Hypothalamus (tissue), 51 donors: Measurements from ENCODE around the gene SBK3.
A peak's percentile ranks its signal among the peaks of the same experiment; 100 is the strongest.
"Not testable (repeated sequence)": the region's sequence is repeated elsewhere in the genome, so short reads cannot be mapped to it uniquely, and the experiment has no call there.

Experiments
- DNase-seq, 51 donors: peaks; one replicate each; lab custom pipeline; 2025; lab: John Stamatoyannopoulos, UW

Gene SBK3

DNA sequence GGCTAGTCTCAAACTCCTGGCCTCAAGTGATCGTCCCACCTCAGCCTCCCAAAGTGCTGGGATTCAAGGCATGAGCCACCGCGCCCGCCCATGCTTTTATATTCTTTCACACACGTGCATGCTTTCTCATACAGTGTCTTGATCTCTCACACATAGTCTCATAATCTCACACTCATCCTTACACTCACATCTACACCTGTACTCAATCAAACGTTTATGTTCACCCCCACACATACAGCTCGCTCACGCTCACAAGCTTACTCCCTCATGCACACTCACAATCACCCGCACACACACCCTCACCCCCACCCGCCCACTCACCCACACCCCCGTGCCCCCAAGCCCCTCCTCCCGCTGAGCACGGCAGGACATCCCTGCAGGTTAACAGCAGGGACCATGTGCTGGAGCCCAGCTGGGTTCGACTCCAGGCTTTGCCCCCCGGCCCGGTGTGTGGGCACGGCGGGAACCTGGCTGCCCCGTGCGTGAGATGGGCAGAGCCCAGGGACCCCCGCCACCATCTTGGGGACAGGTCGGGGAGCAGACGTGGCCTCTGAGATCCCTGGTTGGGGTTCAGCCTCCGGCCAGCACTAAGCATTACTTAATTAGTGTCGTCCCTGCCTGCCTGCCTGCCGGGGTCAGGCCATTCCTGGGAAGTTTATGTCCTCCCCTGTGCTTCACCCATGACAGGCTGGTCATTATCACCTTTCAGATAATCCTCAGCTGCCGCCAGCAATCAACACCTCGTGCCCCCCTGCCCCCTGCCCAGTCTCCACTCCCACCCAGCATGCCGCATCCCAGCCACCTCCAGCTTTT, 19.8 kb downstream of the SBK3 start:
- DNase-seq: no peak

DNA sequence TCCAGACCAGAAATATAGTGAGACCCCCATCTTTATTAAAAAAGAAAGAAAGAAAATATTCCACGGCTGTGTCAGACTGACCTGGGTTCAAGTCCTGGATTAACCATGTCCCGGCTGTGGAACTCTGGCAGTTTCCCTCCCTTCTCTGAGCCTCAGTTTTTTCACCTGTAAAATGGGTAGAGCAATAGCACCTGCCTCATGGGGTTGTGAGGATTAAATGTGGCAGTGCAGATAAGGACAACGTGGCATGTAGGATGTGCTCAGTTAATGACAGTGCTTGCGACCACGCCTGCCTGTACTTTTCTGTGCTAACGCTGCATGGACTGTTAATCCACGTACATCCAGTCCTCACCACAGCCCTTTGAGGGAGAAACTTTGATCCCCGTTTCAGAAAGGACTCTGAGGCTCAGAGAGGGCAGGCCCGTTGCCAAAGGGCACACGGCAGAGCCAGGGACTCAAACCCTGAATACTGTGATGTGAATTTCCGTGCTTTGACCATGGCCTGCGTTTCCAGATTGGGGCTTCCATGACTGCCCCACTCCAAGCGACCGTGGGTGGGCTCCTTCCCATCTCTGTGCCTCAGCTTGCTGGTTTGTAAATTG, 24.6 kb downstream of the SBK3 start:
- DNase-seq: no peak

DNA sequence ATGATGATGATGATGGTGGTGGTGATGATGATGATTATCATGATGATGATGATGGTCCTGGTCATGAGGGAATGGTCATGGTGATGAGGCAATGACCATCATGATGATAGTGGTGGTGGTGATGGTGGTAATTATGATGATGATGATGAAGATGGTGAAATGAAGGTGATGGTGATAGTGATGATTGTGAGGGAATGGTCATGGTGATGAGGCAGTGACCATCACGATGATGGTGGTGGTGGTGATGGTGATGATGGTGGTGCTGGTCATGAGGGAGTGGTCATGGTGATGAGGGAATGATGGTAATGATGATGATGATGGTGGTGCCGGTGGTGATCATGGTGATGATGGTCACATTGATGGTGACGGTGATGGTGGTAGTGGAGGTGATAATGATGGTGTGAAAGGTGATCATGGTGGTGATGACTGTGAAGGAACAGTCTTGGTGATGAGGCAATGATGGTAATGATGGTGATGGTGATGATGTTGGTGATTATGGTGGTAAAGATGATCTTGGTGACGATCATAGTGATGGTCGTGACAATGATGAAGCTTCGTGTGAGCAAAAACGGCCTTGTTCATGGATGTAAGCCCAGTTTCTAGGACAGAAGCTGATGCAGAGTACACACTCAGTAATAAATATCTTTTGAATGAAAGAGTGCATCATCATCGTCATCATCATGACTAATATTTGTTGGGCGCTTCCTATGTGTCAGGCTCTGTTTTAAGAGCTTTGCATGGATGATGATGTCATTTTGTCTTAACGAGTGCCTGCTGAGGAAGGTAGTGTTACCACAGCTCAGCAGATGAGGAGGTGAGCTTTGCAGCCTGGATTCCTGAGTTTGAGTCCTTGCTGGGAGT, 25.7 kb downstream of the SBK3 start:
- DNase-seq: no peak

DNA sequence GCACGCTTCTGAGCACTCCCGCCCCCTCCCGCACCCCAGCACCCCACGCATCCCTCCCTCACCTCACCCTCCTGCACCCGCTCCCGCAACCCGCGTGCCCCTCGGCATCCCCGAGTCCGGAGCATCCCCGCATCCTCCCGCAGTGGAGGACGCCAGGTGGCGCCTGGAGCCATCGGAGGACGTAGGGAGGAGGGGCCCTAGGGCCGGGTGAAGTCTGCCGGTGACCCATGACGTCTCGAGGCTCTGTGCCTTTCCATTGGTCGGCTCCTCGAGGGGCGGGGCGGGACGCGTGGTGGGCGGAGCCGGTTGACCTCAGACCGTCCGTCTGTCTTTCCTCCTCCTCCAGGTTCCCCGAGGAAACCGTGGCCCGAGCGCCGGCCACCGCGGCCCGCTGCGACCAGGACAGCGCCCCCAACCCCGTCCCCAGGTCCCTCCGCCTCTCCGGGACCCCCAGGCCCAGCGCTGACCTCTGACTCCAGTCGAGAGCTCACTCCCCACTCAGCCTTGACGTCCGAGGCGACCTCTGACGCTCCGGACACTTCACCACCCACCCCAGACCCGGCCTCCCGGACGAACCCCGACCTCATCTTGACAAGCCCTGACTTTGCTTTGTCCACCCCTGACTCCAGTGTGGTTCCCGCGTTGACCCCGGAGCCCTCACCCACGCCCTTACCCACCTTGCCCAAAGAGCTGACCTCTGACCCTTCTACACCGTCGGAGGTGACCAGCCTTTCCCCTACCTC, 28.3 kb downstream of the SBK3 start:
- peak; percentile 20 to 97 (median 89) for DNase-seq

DNA sequence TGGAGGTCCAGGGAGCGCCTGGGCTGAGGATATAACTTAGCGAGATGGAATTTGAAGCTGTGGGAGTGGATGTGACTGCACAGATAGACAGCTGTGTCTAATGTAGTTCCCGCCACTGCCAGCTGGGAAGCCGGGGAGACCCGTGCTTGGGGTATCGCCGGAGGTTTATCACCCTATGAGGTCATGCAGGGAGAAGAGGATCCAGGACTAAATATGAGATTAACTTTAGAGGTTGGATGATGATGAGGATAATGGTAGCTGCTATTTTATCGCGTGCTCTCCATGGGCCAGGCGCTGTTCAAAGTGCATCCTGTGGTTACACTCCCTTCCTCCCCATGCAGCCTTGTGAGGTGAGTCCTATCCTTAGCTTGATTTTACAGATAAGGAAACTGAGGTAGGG, 37.2 kb downstream of the SBK3 start:
- DNase-seq: no peak

DNA sequence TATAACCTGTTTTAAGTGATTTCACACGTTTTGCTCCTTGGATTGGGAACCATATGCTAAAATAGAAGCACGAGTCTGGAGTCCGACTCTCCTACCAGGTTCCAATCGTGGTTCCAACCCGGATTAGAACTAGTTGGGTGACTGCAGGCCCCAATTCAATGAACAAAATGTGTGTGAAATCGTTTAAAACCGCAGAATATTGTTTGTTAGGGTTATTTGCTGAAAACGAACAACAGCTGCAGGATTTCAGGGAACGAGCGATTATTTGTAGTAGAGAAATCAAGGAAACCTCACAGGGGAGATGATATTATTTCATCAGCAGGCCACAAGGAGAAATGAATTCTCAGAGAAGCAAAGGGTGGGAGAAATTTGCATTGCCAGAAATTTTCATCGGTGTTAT, 40.4 kb downstream of the SBK3 start:
- no peak for DNase-seq

DNA sequence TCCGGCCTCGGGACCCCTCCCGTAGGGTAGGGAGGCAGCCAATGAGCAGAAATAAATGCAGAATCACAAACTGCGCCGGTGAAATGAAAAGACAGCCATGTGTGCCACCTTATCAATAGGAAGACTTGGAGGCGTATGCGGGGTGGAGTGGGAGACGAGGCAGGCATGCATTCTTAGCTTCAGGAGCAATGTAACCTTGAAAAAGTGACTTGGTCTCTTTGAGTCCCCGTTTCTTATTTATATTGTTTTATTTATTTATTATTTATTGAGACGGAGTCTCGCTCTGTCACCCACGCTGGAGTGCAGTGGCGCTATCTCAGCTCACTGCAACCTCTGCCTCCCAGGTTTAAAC, 41.1 kb downstream of the SBK3 start:
- no peak for DNase-seq

DNA sequence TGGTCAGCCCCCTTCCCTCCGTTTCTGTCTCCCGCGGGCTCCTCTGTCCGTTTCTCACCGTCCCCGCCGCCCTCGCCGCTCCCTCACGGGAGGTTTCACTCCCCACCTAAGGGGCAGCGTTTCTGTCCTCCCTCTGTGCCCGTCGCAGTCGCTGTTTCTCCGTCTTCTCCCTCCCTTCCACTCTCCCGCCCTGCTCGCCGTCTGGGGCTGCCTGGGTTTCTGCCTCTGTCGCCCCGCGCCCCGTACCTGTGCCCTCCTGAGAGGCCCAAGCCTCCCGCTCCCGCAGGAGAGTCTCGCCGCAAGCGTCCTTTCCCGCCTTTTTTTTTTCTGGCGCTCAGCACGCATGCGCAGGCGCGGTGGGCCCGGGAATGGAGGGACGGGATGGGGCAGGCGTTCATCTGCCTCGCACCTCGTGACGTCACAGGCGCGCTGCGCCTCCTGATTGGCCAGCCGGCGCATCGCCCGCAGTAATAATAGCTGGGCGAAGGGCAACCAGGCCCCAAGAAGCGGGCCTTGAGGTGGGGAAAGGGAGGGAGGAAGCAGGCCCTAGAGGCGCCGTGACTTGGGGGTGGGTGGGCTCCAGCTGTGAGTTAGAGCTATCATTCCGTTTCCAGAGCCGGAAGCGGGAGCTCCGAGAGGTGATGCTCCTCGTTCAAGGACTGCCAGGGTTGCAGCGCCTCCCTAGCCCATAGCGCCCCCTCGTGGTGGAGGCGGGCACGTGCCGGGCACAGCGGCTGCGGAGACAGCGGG, 41.7 kb downstream of the SBK3 start:
- peak; percentile 77 to 99 (median 92) for DNase-seq

DNA sequence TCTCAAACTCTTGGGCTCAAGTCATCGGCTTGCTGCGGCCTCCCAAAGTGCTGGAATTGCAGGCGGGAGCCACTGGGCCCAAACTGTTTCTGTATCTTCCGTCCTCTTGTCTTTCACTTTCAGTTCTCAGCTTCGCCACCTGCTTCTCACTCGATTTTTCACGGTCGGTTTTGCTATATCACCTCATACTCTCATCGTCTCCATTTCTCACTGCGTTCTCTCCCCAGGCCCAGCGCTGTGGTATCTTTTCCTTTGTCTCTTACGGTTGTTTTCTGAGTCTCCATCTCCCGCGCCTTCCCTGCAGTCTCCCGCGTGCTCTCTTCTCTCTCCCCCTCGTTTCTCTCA, 42.2 kb downstream of the SBK3 start:
- DNase-seq: no peak

DNA sequence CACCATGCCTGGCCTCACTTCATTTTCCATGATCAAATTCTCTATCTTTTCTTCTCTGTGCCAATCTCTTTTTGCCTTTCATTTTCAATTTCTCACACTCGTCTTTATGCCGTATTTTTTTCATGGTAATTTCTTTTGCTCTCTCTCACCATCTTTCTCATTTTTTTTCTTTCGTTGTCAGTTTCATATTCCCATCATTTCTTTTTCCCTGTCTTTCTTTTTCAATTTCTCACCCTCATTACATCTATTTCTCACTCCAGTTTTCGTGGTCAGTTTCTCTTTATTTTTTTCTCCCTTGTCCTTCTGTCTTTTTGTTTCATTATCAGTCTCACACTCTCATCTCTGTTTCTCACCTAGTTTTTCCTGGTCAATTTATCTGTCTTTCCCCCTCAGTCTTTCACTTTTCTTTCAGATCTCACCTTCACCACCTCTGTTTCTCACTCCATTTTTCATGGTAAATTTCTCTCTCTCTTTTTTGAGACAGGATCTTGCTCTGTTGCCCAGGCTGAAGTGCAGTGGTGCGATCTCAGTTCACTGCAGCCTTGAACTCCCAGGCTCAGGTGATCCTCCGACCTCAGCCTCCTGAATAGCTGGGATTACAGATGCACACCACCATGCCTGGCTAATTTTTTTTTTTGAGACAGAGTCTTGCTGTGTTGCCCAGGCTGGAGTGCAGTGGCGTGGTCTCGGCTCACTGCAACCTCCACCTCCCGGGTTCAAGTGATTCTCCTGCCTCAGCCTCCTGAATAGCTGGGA, 43.0 kb downstream of the SBK3 start:
- no peak for DNase-seq

DNA sequence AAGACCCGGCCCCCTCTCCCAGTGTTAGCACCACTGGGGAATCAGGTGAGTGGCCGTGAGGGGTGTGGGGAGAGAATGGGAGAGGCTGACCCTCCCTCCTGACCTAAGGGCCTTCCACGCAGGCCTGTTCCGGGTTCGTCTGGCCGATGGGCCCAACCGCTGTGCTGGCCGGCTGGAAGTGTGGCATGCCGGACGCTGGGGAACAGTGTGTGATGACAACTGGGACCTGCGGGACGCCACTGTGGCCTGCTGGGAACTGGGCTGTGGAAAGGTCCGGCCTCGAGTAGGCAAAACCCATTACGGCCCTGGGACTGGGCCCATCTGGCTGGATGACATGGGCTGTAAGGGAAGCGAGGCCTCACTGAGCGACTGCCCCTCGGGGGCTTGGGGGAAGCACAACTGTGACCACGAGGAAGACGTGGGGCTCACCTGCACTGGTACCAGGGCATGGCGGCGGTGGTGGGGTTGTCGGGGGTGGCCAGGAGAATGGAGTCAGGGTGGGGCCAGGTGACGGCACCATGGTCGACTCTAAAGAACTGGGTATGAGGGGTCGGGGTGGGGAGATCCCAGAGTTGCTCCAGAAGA, 44.9 kb downstream of the SBK3 start:
- DNase-seq: no peak

DNA sequence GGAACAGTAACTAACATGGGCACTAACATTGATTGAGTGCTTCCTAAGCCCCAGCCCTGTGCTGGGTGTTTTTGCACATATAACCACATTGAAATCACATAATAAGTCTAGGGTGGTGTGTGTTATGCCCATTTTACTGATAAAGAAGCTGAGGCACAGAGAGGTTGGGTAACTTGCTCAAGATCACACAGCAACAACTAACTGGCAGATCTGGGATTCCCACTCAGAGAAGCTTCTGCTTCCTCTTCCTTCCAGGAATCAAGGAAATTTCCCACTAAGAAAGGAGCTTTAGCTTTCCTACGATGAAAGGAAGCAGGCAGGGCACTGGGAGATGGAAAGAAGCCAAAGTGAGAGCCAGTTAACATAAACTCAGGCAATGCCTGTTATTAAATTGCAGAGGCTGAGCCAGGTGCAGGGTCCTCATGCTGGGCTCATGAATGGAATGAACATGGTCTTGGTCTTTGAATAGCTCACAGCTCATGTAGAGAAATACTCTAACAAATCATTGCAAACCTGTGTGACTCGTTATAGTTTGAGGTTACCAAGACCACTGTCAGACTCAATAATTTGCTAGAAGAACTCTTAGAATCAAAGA, 47.0 kb downstream of the SBK3 start:
- DNase-seq: no peak

DNA sequence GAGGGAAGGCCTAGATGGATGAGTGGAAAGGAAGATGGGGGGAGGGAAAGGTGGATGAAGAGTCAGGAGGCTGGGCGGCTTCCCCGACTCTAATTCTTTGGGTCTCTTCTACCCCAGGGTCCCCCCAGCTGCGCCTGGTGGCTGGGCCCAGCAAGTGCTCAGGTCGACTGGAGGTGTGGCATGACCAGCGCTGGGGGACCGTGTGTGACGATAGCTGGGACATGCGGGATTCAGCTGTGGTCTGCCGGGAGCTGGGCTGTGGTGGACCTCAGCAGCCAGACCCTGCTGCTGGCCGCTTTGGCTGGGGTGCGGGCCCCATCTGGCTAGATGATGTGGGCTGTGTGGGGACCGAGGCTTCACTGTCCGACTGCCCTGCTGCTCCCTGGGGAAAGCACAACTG, 47.6 kb downstream of the SBK3 start:
- no peak for DNase-seq

DNA sequence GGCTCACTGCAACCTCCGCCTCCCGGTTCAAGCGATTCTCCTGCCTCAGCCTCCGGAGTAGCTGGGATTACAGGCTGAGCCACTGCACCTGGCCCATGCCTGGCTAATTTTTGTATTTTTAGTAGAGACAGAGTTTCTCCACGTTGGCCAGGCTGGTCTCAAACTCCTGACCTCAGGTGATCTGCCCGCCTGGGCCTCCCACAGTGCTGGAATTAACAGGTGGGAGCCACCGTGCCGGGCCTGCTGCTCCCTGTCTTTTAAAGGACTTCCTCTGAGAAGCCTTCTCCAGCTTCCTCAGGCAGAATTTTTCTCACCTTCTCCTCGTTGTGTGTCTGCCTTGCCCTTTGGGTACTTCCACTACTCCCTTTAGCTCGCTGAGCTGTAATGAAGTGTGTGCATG, 48.5 kb downstream of the SBK3 start:
- DNase-seq: not testable (repeated sequence)

DNA sequence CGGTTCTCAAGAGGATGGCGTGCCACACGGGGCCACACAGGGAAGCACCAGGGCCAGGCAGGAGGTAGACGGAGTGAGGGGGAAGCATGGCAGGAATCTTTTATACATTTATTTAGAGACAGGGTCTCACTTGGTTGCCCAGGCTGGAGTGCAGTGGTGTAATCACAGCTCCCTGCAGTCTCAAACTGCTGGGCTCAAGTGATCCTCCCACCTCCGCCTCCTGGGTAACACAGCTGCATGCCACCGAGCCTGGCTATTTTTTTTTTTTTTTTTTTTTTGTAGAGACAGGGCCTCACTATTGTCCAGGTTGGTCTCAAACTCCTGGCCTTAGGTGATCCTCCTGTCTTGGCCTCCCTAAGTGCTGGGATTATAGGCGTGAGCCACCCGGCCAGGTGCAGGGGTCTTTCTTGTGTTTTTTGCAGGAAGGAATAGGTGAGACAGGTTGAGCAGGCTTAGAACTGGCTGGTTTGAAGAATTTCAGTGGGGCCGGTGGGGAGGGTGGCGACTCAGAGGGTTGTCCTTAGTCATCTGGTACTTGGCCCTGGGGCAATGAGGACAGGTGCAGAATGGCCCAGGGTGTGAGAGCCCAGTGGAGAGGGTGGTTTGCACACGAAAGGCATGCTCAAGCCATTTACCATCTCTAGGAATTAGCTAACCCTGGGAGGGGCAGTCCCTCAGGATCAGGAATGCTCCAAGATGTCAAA, 49.5 kb downstream of the SBK3 start:
- DNase-seq: no peak

DNA sequence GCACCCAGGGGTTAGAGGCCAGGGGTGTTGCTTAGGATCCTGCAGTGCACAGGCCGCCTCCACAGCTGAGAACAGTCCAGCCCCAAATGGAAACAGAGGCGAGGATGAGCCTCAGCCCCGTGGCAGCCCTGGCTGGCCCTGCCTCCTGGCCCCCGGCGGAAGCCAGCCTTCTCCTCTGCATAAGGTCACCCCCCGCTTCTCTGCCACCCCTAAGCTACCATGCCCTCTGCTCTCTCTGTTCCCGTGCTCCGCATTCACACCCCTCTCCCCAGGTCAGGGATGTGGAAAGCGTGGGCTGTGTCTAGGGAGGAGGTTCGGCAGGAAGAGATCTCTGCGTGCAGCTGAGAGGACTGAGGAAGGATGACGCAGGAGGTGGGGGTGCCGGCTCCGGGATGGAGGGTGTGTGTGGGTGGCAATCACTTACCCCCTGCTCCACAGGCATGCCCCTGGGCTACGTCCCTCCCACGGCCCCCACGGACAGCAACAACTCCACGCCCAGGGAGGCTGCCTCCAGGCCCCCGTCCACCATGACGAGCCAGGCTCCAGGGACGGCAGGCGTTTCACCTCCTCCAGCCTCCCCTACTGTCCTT, 51.1 kb downstream of the SBK3 start:
- no peak for DNase-seq

DNA sequence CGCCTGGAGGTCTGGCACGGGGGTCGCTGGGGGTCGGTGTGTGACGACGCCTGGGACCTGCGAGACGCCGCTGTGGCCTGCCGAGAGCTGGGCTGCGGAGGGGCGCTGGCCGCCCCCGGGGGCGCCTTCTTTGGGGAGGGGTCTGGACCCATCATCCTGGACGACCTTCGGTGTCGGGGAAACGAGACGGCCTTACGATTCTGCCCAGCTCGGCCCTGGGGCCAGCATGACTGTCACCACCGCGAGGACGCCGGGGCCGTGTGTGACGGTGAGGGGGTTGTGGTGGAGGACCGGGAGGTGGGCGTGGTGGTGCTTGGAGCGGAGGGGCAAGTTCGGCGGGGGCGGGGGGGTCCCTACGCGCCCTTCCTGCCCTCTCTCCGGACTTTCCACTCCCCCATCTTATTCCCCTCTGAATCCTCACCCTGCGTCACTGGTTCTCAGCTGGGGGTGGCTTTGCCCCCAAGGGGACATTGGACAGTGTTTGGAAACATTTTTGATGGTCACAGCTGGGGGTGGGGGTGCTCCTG, 51.6 kb downstream of the SBK3 start:
- no peak for DNase-seq
